ENCODE data around the gene USP19. TPM values are rescaled to one million over a fixed set of nuclear protein-coding genes. Genes with fewer than 3 reads are reported as not detected.

Gene USP19
- total RNA-seq, 1 experiment from 2014 or later: 72.1 TPM

GRCh38 chr3:49076646-49077045, 44.0 kb downstream of the USP19 start:
- H3K4me1 ChIP-seq (replicated peaks; ENCODE audit: insufficient read depth): no peaks in the 10 kb centered on the region
- H3F3A ChIP-seq (ENCODE audit: insufficient read depth, low read depth): no peaks in the 10 kb centered on the region
- H3K9me2 ChIP-seq (ENCODE audit: insufficient read depth): no peaks in the 10 kb centered on the region
- H3K79me2 ChIP-seq (ENCODE audit: low read depth): peaks cover 29% of the 10 kb centered on the region
- POLR2A ChIA-PET (ENCODE audit: unreplicated experiment): interaction anchor here (0.6 kb wide), 1 partner anchor 18 kb away, joined by 3 read pairs; no protein-coding TSS in a partner anchor
- peaks cover 30% of the 10 kb centered on the region for H4K20me1 ChIP-seq (ENCODE audit: insufficient read depth)
- DNase-seq: no peak
- H3K36me3 ChIP-seq (ENCODE audit: low read depth): no peaks in the 10 kb centered on the region
- no peak overlapping the region for H3K4me3 ChIP-seq
- no peak overlapping the region for H3K4me2 ChIP-seq
- H2AFZ ChIP-seq: no peak overlapping the region
- intact Hi-C loops (cut with micrococcal nuclease; ENCODE audit: unreplicated experiment): no loop called here
- CTCF ChIA-PET: no interaction called here
- no peaks in the 10 kb centered on the region for H3K27me3 ChIP-seq (ENCODE audit: insufficient read depth, low read depth)
- H3K27ac ChIP-seq: no peak overlapping the region
- no TSS peak for BruUV-seq (replicated peaks)
- H3K9me3 ChIP-seq (ENCODE audit: insufficient read depth, low read depth): no peaks in the 10 kb centered on the region
- TF ChIP-seq CTCF (conservative IDR thresholded peaks at IDR 0.05): no peak
- TF ChIP-seq EZH2 (IDR thresholded peaks at IDR 0.05; ENCODE audit: low read depth): no peak

- ChIA-PET POLR2A (ENCODE audit: unreplicated experiment) (interaction anchor here (0.6 kb wide), 1 partner anchor 19 kb away, joined by 3 read pairs; no protein-coding TSS in a partner anchor), CTCF (no interaction called here)
These were observed 44.5 kb downstream of the USP19 start for GRCh38 chr3:49076116-49076515.

More at GRCh38 chr3:49076116-49076515, 44.5 kb downstream of the USP19 start:
- intact Hi-C loops (cut with micrococcal nuclease; ENCODE audit: unreplicated experiment): no loop called here
- Histone ChIP-seq H3F3A (ENCODE audit: insufficient read depth, low read depth) (no peaks in the 10 kb centered on the region), H3K9me3 (ENCODE audit: insufficient read depth, low read depth) (no peaks in the 10 kb centered on the region), H3K36me3 (ENCODE audit: low read depth) (no peaks in the 10 kb centered on the region), H2AFZ (no peak overlapping the region), H3K27ac (no peak overlapping the region), H3K4me2 (no peak overlapping the region), H3K27me3 (ENCODE audit: insufficient read depth, low read depth) (no peaks in the 10 kb centered on the region), H3K4me1 (replicated peaks; ENCODE audit: insufficient read depth) (no peaks in the 10 kb centered on the region), H3K79me2 (ENCODE audit: low read depth) (peaks cover 24% of the 10 kb centered on the region), H3K4me3 (no peak overlapping the region), H3K9me2 (ENCODE audit: insufficient read depth) (no peaks in the 10 kb centered on the region), H4K20me1 (ENCODE audit: insufficient read depth) (peaks cover 25% of the 10 kb centered on the region)
- no TSS peak for BruUV-seq (replicated peaks)
- no peak for DNase-seq
- TF ChIP-seq CTCF (conservative IDR thresholded peaks at IDR 0.05) (no peak), EZH2 (IDR thresholded peaks at IDR 0.05; ENCODE audit: low read depth) (no peak)

Small RNA genes within 50 kb of the gene (microRNA-seq; reads per million reads assigned to microRNA genes)
- gene MIR6890 (ENCODE audit: borderline number of aligned reads, borderline replicate concordance): not detected

Other genes with a start within 250 kb of the USP19 start
- gene SLC25A20, start 221.9 kb downstream of the USP19 start, total RNA-seq (2021): 2.9 and 4.9 TPM in 2 replicates
- 86.1 and 96.8 TPM in 2 replicates for gene ARIH2, start 202.0 kb downstream of the USP19 start, total RNA-seq (2021)
- gene P4HTM, start 130.6 kb downstream of the USP19 start, total RNA-seq (2021): 49.1 and 57.1 TPM in 2 replicates
- gene WDR6, start 113.4 kb downstream of the USP19 start, total RNA-seq (2021): 157 and 159 TPM in 2 replicates
- gene DALRD3, start 102.2 kb downstream of the USP19 start, total RNA-seq (2021): 27.7 and 35.9 TPM in 2 replicates
- gene NDUFAF3, start 98.7 kb downstream of the USP19 start, total RNA-seq (2021): 32.9 and 38.8 TPM in 2 replicates
- 190 and 222 TPM in 2 replicates for gene IMPDH2, start 91.4 kb downstream of the USP19 start, total RNA-seq (2021)
- gene QRICH1, start 26.8 kb downstream of the USP19 start, total RNA-seq (2021): 84.8 and 87.5 TPM in 2 replicates
- gene QARS1, start 16.1 kb downstream of the USP19 start, total RNA-seq (2021): 334 and 337 TPM in 2 replicates
- gene LAMB2, start 12.2 kb upstream of the USP19 start, total RNA-seq (2021): 230 and 238 TPM in 2 replicates
- 17.8 and 24.0 TPM in 2 replicates for gene CCDC71, start 45.5 kb upstream of the USP19 start, total RNA-seq (2021)
- 13.1 and 15.3 TPM in 2 replicates for gene KLHDC8B, start 50.8 kb upstream of the USP19 start, total RNA-seq (2021)
- 6.9 and 12.4 TPM in 2 replicates for gene C3orf62, start 156.4 kb upstream of the USP19 start, total RNA-seq (2021)
- 39.8 and 42.9 TPM in 2 replicates for gene USP4, start 219.2 kb upstream of the USP19 start, total RNA-seq (2021)
- gene GPX1, start 237.5 kb upstream of the USP19 start, total RNA-seq (2021): 386 and 394 TPM in 2 replicates